ENCODE data around the gene OSGIN1. TPM values are rescaled to one million over a fixed set of nuclear protein-coding genes. Genes with fewer than 3 reads are reported as not detected.

The OSGIN1 gene
- total RNA-seq, 1 donor from 2014 or later: 0.60 TPM

GRCh38 chr16:83971165-83972130, 18.4 kb downstream of the OSGIN1 start:
- no peak for DNase-seq (ENCODE audit: low read depth in 2 of 2)

- DNase-seq (ENCODE audit: low read depth in 2 of 2): no peak
Measured at GRCh38 chr16:83972256-83973008, 19.4 kb downstream of the OSGIN1 start.

- DNase-seq (ENCODE audit: low read depth in 2 of 2): no peak
Measured at GRCh38 chr16:83973077-83973476, 20.0 kb downstream of the OSGIN1 start.

GRCh38 chr16:83973581-83974385, 20.7 kb downstream of the OSGIN1 start:
- DNase-seq (ENCODE audit: low read depth in 2 of 2): no peak

GRCh38 chr16:83974475-83974874, 21.4 kb downstream of the OSGIN1 start:
- DNase-seq (ENCODE audit: low read depth in 2 of 2): no peak

- no peak for DNase-seq (ENCODE audit: low read depth in 2 of 2)
Measured at GRCh38 chr16:83975590-83976260, 22.7 kb downstream of the OSGIN1 start.

GRCh38 chr16:83977056-83977815, 24.2 kb downstream of the OSGIN1 start:
- no peak for DNase-seq (ENCODE audit: low read depth in 2 of 2)

- no peak for DNase-seq (ENCODE audit: low read depth in 2 of 2)
Measured at GRCh38 chr16:83978401-83978904, 25.4 kb downstream of the OSGIN1 start.

- DNase-seq (ENCODE audit: low read depth in 2 of 2): no peak
Measured at GRCh38 chr16:83979441-83979840, 26.4 kb downstream of the OSGIN1 start.

- no peak for DNase-seq (ENCODE audit: low read depth in 2 of 2)
Measured at GRCh38 chr16:83980794-83981193, 27.8 kb downstream of the OSGIN1 start.

- no peak for DNase-seq (ENCODE audit: low read depth in 2 of 2)
Measured at GRCh38 chr16:83981799-83982198, 28.8 kb downstream of the OSGIN1 start.

- DNase-seq (ENCODE audit: low read depth in 2 of 2): no peak
Measured at GRCh38 chr16:83983491-83983890, 30.5 kb downstream of the OSGIN1 start.

- no peak for DNase-seq (ENCODE audit: low read depth in 2 of 2)
Measured at GRCh38 chr16:83989300-83989699, 36.3 kb downstream of the OSGIN1 start.

- no peak for DNase-seq (ENCODE audit: low read depth in 2 of 2)
Measured at GRCh38 chr16:83990492-83990891, 37.5 kb downstream of the OSGIN1 start.

- peak in 1 of 2 donors; percentile 16 for DNase-seq (ENCODE audit: low read depth in 2 of 2)
Measured at GRCh38 chr16:83992624-83993023, 39.6 kb downstream of the OSGIN1 start.

- DNase-seq (ENCODE audit: low read depth in 2 of 2): peak in 1 of 2 donors; percentile 74
Measured at GRCh38 chr16:83994087-83994486, 41.0 kb downstream of the OSGIN1 start.

- no peak for DNase-seq (ENCODE audit: low read depth in 2 of 2)
Measured at GRCh38 chr16:83994703-83995102, 41.7 kb downstream of the OSGIN1 start.

GRCh38 chr16:83995754-83996153, 42.7 kb downstream of the OSGIN1 start:
- DNase-seq (ENCODE audit: low read depth in 2 of 2): peak in 1 of 2 donors; percentile 25

- no peak for DNase-seq (ENCODE audit: low read depth in 2 of 2)
Measured at GRCh38 chr16:83996481-83997252, 43.6 kb downstream of the OSGIN1 start.

Data from lung microvascular endothelial cell (primary cell).